ENCODE data around the gene OXSR1.

- TF ChIP-seq CTCF (IDR thresholded peaks at IDR 0.05 in 2 of 3, conservative IDR thresholded peaks at IDR 0.05 in 1 of 3; ENCODE audit: borderline replicate concordance in 1 of 3, insufficient read depth in 1 of 3, low read depth in 2 of 3, low read length in 2 of 3), result no peak
- TF ChIP-seq POLR2A (IDR thresholded peaks at IDR 0.05; ENCODE audit: borderline replicate concordance, extremely low read depth, insufficient read depth, insufficient read length), result no peak
- TF ChIP-seq ZNF274 (IDR thresholded peaks at IDR 0.05; ENCODE audit: low read depth, low read length), result no peak
- TF ChIP-seq RAD21 (IDR thresholded peaks at IDR 0.05; ENCODE audit: low read depth), result no peak
- TF ChIP-seq EZH2phosphoT487 (IDR thresholded peaks at IDR 0.05; ENCODE audit: borderline replicate concordance), result no peak
- TF ChIP-seq SIN3A (IDR thresholded peaks at IDR 0.05; ENCODE audit: low read depth), result no peak
Measured at GRCh38 chr3:38177181-38177580, 11.8 kb downstream of the OXSR1 start.

Data from HCT116 (cell line).